B cell (primary cell): Measurements from ENCODE around the gene TMEM86A. TPM values are rescaled to one million over a fixed set of nuclear protein-coding genes. Genes with fewer than 3 reads are reported as not detected.

ENCODE experiments used
- ATAC-seq: fragments of 200-7000 bp; cut with Tn5 transposase; one replicate; pipeline ENCODE4 v1.10.0; 2021; ENCODE audit warnings: low read depth, mild to moderate bottlenecking, moderate number of reproducible peaks, moderate library complexity
- CTCF ChIA-PET: fragments of 350-600 bp; sonication (Branson Sonifier 250); formaldehyde crosslinking; loops from one replicate; lab custom pipeline; 2021; ENCODE audit warnings: antibody characterized with exemption, inconsistent platforms; lab: Charles Lee
- POLR2A ChIA-PET: fragments of 350-600 bp; sonication (Branson Sonifier 250); formaldehyde crosslinking; loops from one replicate; lab custom pipeline; 2021; ENCODE audit warnings: antibody characterized with exemption; lab: Charles Lee
- DNase-seq: peaks from one replicate; pipeline ENCODE4 v3.0.0; 2013
- H2AFZ ChIP-seq: 2 replicates; pipeline ENCODE4 v1.6.1; 2012; ENCODE audit warnings: mild to moderate bottlenecking, low read depth, low read length; ENCODE audit not compliant: insufficient read depth, poor library complexity, severe bottlenecking
- H3K27ac ChIP-seq, 2 donors: 1 replicate in 1 of 2; 2 replicates in 1 of 2; pipeline ENCODE4 v1.5.1; 2012 to 2013; ENCODE audit warnings: low read length in 2 of 2, mild to moderate bottlenecking in 2 of 2, moderate library complexity in 1 of 2
- H3K27me3 ChIP-seq, 4 experiments: fragments of 200-600 bp in 1 of 4; sonication (generic) in 1 of 4; replicated peaks in 1 of 4; 1 replicate in 2 of 4; 2 replicates in 2 of 4; pipeline versions ENCODE4 v1.6.1 to v1.7.0; 2013 to 2016; ENCODE audit warnings: low read length in 3 of 4, mild to moderate bottlenecking in 2 of 4, mixed read lengths in 1 of 4, moderate library complexity in 1 of 4; ENCODE audit not compliant: insufficient read depth in 4 of 4, control insufficient read depth in 3 of 4; ENCODE audit errors: control extremely low read depth in 1 of 4
- H3K36me3 ChIP-seq, 2 experiments: replicated peaks in 1 of 2; 1 replicate in 1 of 2; 2 replicates in 1 of 2; pipeline versions ENCODE4 v1.6.1 to v1.7.1; 2013; ENCODE audit warnings: low read length in 1 of 2; ENCODE audit not compliant: insufficient read depth in 2 of 2, control insufficient read depth in 1 of 2; ENCODE audit errors: control extremely low read depth in 1 of 2, extremely low read depth in 1 of 2
- H3K4me1 ChIP-seq, 2 donors: fragments of 200-600 bp in 1 of 2; sonication (generic) in 1 of 2; 1 replicate in 1 of 2; 2 replicates in 1 of 2; pipeline versions ENCODE4 v1.5.1 to v1.6.1; 2013 to 2017; ENCODE audit warnings: low read length in 2 of 2; ENCODE audit not compliant: control insufficient read depth in 2 of 2, insufficient read depth in 2 of 2
- H3K4me2 ChIP-seq: replicated peaks from 2 replicates; pipeline ENCODE3; 2012; ENCODE audit warnings: mild to moderate bottlenecking, low read depth, low read length; ENCODE audit not compliant: poor library complexity, severe bottlenecking
- H3K4me3 ChIP-seq, 5 experiments: fragments of 200-600 bp in 1 of 5; sonication (generic) in 1 of 5; 1 replicate in 3 of 5; 2 replicates in 2 of 5; pipeline versions ENCODE4 v1.5.1 to v1.7.0; 2011 to 2016; ENCODE audit warnings: low read length in 4 of 5, mild to moderate bottlenecking in 4 of 5, low read depth in 2 of 5, control low read depth in 1 of 5, moderate library complexity in 1 of 5; ENCODE audit not compliant: insufficient read depth in 1 of 5; ENCODE audit errors: control extremely low read depth in 1 of 5, extremely low read depth in 1 of 5
- H3K79me2 ChIP-seq: fragments of 200-600 bp; sonication (generic); one replicate; pipeline ENCODE4 v1.6.0; 2016; ENCODE audit warnings: low read length; ENCODE audit not compliant: control insufficient read depth, insufficient read depth
- H3K9ac ChIP-seq: fragments of 200-600 bp; sonication (generic); 2 replicates; pipeline ENCODE4 v1.6.1; 2017; ENCODE audit warnings: mild to moderate bottlenecking, low read length, moderate library complexity
- H3K9me3 ChIP-seq, 3 donors: one replicate each; pipeline versions ENCODE4 v1.6.1 to v1.7.1; 2013; ENCODE audit warnings: low read length in 2 of 3; ENCODE audit not compliant: control insufficient read depth in 2 of 3, insufficient read depth in 1 of 3; ENCODE audit errors: control extremely low read depth in 1 of 3
- H4K20me1 ChIP-seq: 2 replicates; pipeline ENCODE4 v1.6.0; 2012; ENCODE audit warnings: mild to moderate bottlenecking, low read length; ENCODE audit not compliant: insufficient read depth, control insufficient read depth, poor library complexity, severe bottlenecking
- H3K27ac Mint-ChIP-seq: one replicate; pipeline ENCODE4 v1.8.0; 2021; ENCODE audit warnings: mixed read lengths
- H3K27me3 Mint-ChIP-seq: one replicate; pipeline ENCODE4 v1.8.0; 2021; ENCODE audit warnings: mixed read lengths
- H3K4me1 Mint-ChIP-seq: one replicate; pipeline ENCODE4 v1.8.0; 2021; ENCODE audit warnings: mixed read lengths
- H3K4me3 Mint-ChIP-seq: one replicate; pipeline ENCODE4 v1.8.0; 2021; ENCODE audit warnings: mixed read lengths
- H3K9me3 Mint-ChIP-seq: one replicate; pipeline ENCODE4 v1.8.0; 2022; ENCODE audit warnings: mixed read lengths; ENCODE audit not compliant: insufficient read depth
- EZH2 ChIP-seq: IDR thresholded peaks from 2 replicates; pipeline ENCODE4 v1.6.1; 2012; ENCODE audit warnings: borderline replicate concordance, low read depth, mild to moderate bottlenecking, moderate library complexity, low read length; ENCODE audit not compliant: insufficient read depth, poor library complexity, severe bottlenecking
- WGBS: methylation state at CpG from one replicate; pipeline ENCODE4 v1.1.5; 2013; ENCODE audit warnings: missing lambda C conversion rate; ENCODE audit not compliant: insufficient coverage; 5-methylcytosine and 5-hydroxymethylcytosine counted together
- intact Hi-C: fragments of 100-400 bp; cut with micrococcal nuclease; formaldehyde crosslinking; loops from one replicate; pipeline ENCODE4 v1.10.0; 2022
- polyA plus RNA-seq: library from polyadenylated mRNA; depleted of rRNA; stranded (reverse); fragments of >200 nt; gene quantifications from 2 replicates; pipeline ENCODE4 v1.2.3, GENCODE V29; 2012
- total RNA-seq, 2 donors: library from RNA; stranded (reverse); fragments of 120-200 nt in 1 of 2; gene quantifications; 1 replicate in 1 of 2; 2 replicates in 1 of 2; pipeline versions ENCODE4 v1.2.3 to v1.2.4, GENCODE V29; 2013 to 2022
- TF ChIP-seq, protein P1 (sequence below): fragments of 200-600 bp; IDR thresholded peaks from one replicate; pipeline ENCODE4 v1.8.0; 2022; ENCODE audit warnings: antibody characterized with exemption, mild to moderate bottlenecking

TMEM86A gene
- total and polyA plus RNA-seq, 2 donors (not counting 1 experiment from before 2014, with no cell fraction given), result 0.40 to 1.1 TPM

DNA sequence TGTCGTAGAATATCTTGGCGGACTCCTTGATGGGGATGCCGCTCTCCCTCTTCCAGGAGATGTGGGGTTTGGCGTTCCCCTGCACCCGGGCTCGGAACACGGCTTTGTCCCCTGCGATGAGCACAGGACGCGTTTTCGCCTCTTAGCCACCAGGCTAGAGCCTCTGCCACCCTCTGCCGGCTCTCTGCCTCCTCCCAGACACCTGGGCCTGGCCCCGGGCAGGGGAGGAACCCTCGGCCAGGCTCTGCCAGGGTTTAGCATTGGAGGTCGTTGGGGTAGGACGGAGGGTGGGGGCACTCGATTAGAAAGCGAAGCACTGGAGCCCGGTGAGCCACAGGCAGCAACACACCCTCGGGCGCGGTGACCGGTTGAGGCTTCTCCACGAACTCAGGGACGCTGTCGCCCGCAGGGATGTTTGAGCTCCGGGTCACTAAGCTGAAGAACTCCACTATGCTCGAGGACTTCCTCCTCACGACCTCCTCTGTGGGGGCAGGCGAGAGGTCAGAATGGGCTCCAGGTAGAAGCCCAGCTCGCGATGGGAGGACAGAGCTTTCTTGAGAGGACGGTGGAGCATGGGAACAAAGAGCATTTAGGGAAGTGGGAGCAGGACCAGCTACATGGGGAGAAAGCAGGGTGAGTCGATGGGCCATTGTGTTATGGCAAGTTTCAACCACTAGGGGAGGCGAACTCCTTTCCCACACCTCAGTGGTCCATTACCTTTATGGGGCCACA is 23.1 kb downstream of the TMEM86A start:
- Mint-ChIP-seq H3K27me3 (peaks cover 6% of the 10 kb centered on the region), H3K4me1 (peaks cover 9% of the 10 kb centered on the region), H3K9me3 (no peaks in the 10 kb centered on the region), H3K27ac (peak overlapping the region; percentile 42), H3K4me3 (peak overlapping the region; percentile 92)
- peak; percentile 77 for DNase-seq
- peak overlapping the region; percentile 24 to 80 (median 69) for H3K4me3 ChIP-seq
- H3K9ac ChIP-seq, result peak overlapping the region; percentile 88
- no peaks in the 10 kb centered on the region for H4K20me1 ChIP-seq
- H3K9me3 ChIP-seq, result no peaks in the 10 kb centered on the region
- no peaks in the 10 kb centered on the region for H3K27me3 ChIP-seq
- peak; percentile 66 for ATAC-seq
- whole genome bisulfite sequencing, result under 1% methylated on average over 28 of the region's 36 CpGs
- peak overlapping the region in 1 of 2 donors; percentile 11 for H3K27ac ChIP-seq
- peak overlapping the region; percentile 99 for H3K4me2 ChIP-seq
- ChIA-PET CTCF (interaction anchor here (0.8 to 5.7 kb wide), 21 partner anchors 9 to 708 kb away, joined by 3 to 59 read pairs (median 5); partner anchors contain the start of genes SAAL1, SPTY2D1, TMEM86A and TSG101), POLR2A (interaction anchor here (0.9 kb wide), 1 partner anchor 195 kb away, joined by 4 read pairs; the partner anchor contains the start of gene TSG101)
- H3K4me1 ChIP-seq, result peaks cover 9 to 17% of the 10 kb centered on the region in 2 donors
- TF ChIP-seq, protein P1, sequence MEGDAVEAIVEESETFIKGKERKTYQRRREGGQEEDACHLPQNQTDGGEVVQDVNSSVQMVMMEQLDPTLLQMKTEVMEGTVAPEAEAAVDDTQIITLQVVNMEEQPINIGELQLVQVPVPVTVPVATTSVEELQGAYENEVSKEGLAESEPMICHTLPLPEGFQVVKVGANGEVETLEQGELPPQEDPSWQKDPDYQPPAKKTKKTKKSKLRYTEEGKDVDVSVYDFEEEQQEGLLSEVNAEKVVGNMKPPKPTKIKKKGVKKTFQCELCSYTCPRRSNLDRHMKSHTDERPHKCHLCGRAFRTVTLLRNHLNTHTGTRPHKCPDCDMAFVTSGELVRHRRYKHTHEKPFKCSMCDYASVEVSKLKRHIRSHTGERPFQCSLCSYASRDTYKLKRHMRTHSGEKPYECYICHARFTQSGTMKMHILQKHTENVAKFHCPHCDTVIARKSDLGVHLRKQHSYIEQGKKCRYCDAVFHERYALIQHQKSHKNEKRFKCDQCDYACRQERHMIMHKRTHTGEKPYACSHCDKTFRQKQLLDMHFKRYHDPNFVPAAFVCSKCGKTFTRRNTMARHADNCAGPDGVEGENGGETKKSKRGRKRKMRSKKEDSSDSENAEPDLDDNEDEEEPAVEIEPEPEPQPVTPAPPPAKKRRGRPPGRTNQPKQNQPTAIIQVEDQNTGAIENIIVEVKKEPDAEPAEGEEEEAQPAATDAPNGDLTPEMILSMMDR, result peak; percentile 88
- TF ChIP-seq EZH2, result no peak
- intact Hi-C loops, result loop anchor here (1.0 to 10.0 kb wide), 6 partner anchors 11 to 327 kb away; partner anchors contain the start of genes LDHA, SPTY2D1, TMEM86A and TSG101
- no peaks in the 10 kb centered on the region for H3K79me2 ChIP-seq
- peak overlapping the region; percentile 99 for H2AFZ ChIP-seq
- H3K36me3 ChIP-seq, result no peaks in the 10 kb centered on the region

DNA sequence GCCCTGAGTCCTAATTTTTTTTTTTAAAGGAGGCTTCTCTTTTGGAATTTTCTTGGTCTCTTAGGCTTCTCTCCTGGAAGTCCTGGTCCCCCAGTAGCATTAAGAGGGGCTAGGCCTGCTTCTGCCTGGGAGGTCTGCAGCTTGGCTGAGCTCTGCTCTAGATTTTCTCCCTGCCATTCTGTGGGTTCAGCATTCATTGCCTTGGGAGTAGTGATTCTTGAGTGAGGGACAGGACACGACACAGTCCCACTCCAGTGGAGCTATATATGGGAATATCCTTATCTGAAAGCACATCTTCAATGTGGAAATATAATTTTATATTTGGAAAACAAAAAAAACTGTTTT is 23.7 kb downstream of the TMEM86A start:
- no peak overlapping the region for H3K27ac ChIP-seq
- H3K4me3 ChIP-seq, result peak overlapping the region in 3 of 5 experiments; percentile 50 to 80 (median 69)
- DNase-seq, result no peak
- intact Hi-C loops, result loop anchor here (5.0 to 10.0 kb wide), 2 partner anchors 90 to 327 kb away; partner anchors contain the start of genes LDHA and SPTY2D1
- Mint-ChIP-seq H3K9me3 (no peaks in the 10 kb centered on the region), H3K4me1 (peaks cover 9% of the 10 kb centered on the region), H3K4me3 (peak overlapping the region; percentile 92), H3K27ac (peak overlapping the region; percentile 32), H3K27me3 (peaks cover 2% of the 10 kb centered on the region)
- ATAC-seq, result no peak
- no peak for TF ChIP-seq EZH2
- TF ChIP-seq, protein P1, result peak; percentile 42
- H3K4me1 ChIP-seq, result peaks cover 9 to 17% of the 10 kb centered on the region in 2 donors
- H3K4me2 ChIP-seq, result peak overlapping the region; percentile 99
- H3K79me2 ChIP-seq, result no peaks in the 10 kb centered on the region
- no peaks in the 10 kb centered on the region for H3K36me3 ChIP-seq
- no CpG with 5 or more reads among the region's 1 CpG for WGBS
- no peaks in the 10 kb centered on the region for H3K9me3 ChIP-seq
- H3K9ac ChIP-seq, result peak overlapping the region; percentile 88
- CTCF ChIA-PET, result interaction anchor here (0.8 to 5.7 kb wide), 21 partner anchors 9 to 708 kb away, joined by 3 to 59 read pairs (median 5); partner anchors contain the start of genes SAAL1, SPTY2D1, TMEM86A and TSG101
- H3K27me3 ChIP-seq, result no peaks in the 10 kb centered on the region
- peak overlapping the region; percentile 99 for H2AFZ ChIP-seq
- no peaks in the 10 kb centered on the region for H4K20me1 ChIP-seq
- POLR2A ChIA-PET, result interaction anchor here (0.9 kb wide), 1 partner anchor 196 kb away, joined by 4 read pairs; the partner anchor contains the start of gene TSG101
